ENCODE results near the gene PTK6. TPM values are rescaled to one million over a fixed set of nuclear protein-coding genes. Genes with fewer than 3 reads are reported as not detected.
A peak's percentile ranks its signal among the peaks of the same experiment; 100 is the strongest.

Gene PTK6
- total RNA-seq, 1 donor from 2014 or later: 0.33 TPM

GRCh38 chr20:63558804-63559484 is 21.8 kb upstream of the PTK6 start:
- Histone ChIP-seq H3K4me3 (ENCODE audit: low read depth, low read length) (no peak overlapping the region), H3K36me3 (ENCODE audit: control insufficient read depth, insufficient read depth, low read length) (no peaks in the 10 kb centered on the region), H3K27me3 (ENCODE audit: control insufficient read depth, insufficient read depth, low read length) (peaks cover 3% of the 10 kb centered on the region)
- no peak for TF ChIP-seq CTCF (IDR thresholded peaks at IDR 0.05; ENCODE audit: insufficient read depth, low read length, poor library complexity, severe bottlenecking)
- DNase-seq (ENCODE audit: low read depth): no peak

GRCh38 chr20:63557481-63557891 is 20.3 kb upstream of the PTK6 start:
- no peak overlapping the region for H3K4me3 ChIP-seq (ENCODE audit: low read depth, low read length)
- no peak for TF ChIP-seq CTCF (IDR thresholded peaks at IDR 0.05; ENCODE audit: insufficient read depth, low read length, poor library complexity, severe bottlenecking)
- no peak for DNase-seq (ENCODE audit: low read depth)
- no peaks in the 10 kb centered on the region for H3K36me3 ChIP-seq (ENCODE audit: control insufficient read depth, insufficient read depth, low read length)
- peaks cover 3% of the 10 kb centered on the region for H3K27me3 ChIP-seq (ENCODE audit: control insufficient read depth, insufficient read depth, low read length)

GRCh38 chr20:63556873-63557478 is 19.8 kb upstream of the PTK6 start:
- Histone ChIP-seq H3K4me3 (ENCODE audit: low read depth, low read length) (no peak overlapping the region), H3K36me3 (ENCODE audit: control insufficient read depth, insufficient read depth, low read length) (no peaks in the 10 kb centered on the region), H3K27me3 (ENCODE audit: control insufficient read depth, insufficient read depth, low read length) (peaks cover 3% of the 10 kb centered on the region)
- no peak for DNase-seq (ENCODE audit: low read depth)
- TF ChIP-seq CTCF (IDR thresholded peaks at IDR 0.05; ENCODE audit: insufficient read depth, low read length, poor library complexity, severe bottlenecking): no peak

GRCh38 chr20:63555661-63556381 is 18.6 kb upstream of the PTK6 start:
- no peak for DNase-seq (ENCODE audit: low read depth)
- no peak for TF ChIP-seq CTCF (IDR thresholded peaks at IDR 0.05; ENCODE audit: insufficient read depth, low read length, poor library complexity, severe bottlenecking)

DNA sequence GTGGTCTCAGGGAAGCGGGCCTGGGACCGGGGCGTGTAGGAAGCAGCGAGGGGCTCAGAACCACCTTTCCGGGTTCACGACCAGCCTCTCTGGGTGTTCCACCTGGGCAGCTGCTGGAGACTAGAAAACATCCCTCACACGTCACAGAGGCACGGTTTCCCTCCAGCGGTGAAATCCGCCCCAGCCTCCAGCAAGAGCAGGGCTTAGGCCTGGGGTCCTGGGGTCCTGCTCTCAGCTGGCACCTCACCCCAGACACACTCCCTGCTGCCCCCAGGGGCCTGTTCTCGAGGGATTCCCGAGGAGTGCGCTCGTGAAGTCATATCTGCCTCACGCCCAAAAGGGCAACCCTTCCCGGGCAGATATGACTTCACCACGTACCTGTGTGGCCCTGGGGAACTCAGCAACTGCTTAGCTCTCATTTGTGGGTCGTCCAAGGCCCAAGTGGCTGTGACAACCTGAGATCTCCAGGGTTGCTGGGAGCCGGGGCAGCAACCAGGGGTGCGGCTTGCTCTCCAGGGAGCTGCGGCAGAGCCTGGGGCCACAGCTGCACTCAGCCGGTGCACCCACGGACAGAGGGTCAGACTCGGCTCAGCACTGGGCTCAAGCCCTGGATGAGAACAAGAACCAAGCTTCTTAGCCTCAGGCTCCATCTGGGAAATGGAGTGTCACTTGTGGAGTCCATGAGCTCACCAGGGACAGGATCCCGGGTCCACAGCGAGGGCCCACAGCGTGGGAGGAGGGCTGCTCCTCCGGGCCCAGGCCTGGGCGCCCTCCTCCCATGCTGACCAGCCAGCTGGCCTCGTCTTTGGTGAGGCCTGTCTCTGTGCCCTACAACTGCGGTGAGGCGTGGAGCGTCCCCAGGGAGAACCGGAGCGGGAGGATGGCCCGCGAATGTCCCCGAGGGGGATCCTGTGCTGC is 17.4 kb upstream of the PTK6 start:
- H3K4me3 ChIP-seq (ENCODE audit: low read depth, low read length): peak overlapping the region; percentile 53
- no peak for DNase-seq (ENCODE audit: low read depth)
- TF ChIP-seq CTCF (IDR thresholded peaks at IDR 0.05; ENCODE audit: insufficient read depth, low read length, poor library complexity, severe bottlenecking): no peak

More at GRCh38 chr20:63555661-63556381, 18.6 kb upstream of the PTK6 start:
- Histone ChIP-seq H3K27me3 (ENCODE audit: control insufficient read depth, insufficient read depth, low read length) (peaks cover 5% of the 10 kb centered on the region), H3K36me3 (ENCODE audit: control insufficient read depth, insufficient read depth, low read length) (no peaks in the 10 kb centered on the region), H3K4me3 (ENCODE audit: low read depth, low read length) (no peak overlapping the region)

More for the DNA sequence above, 17.4 kb upstream of the PTK6 start:
- H3K36me3 ChIP-seq (ENCODE audit: control insufficient read depth, insufficient read depth, low read length): no peaks in the 10 kb centered on the region
- H3K27me3 ChIP-seq (ENCODE audit: control insufficient read depth, insufficient read depth, low read length): peaks cover 14% of the 10 kb centered on the region
